Progenitor cell of endocrine pancreas (in vitro differentiated cells): ENCODE data around the gene KIFC1. TPM values are rescaled to one million over a fixed set of nuclear protein-coding genes. Genes with fewer than 3 reads are reported as not detected.
"Not testable (repeated sequence)": the region's sequence is repeated elsewhere in the genome, so short reads cannot be mapped to it uniquely, and the experiment has no call there.

Experiments used
- DNase-seq: peaks from one replicate; pipeline ENCODE4 v3.0.0; 2021; ENCODE audit warnings: low spot score; ENCODE audit not compliant: unreplicated experiment
- H3K27ac Mint-ChIP-seq: 2 replicates; pipeline ENCODE4 v1.8.0; 2021; ENCODE audit warnings: mild to moderate bottlenecking, moderate library complexity, mixed read lengths
- H3K27me3 Mint-ChIP-seq: 2 replicates; pipeline ENCODE4 v1.8.0; 2021; ENCODE audit warnings: mixed read lengths
- H3K36me3 Mint-ChIP-seq: 2 replicates; pipeline ENCODE4 v1.8.0; 2022; ENCODE audit warnings: mixed read lengths; ENCODE audit not compliant: insufficient read depth
- H3K4me1 Mint-ChIP-seq: 2 replicates; pipeline ENCODE4 v1.8.0; 2021; ENCODE audit warnings: low read depth, mixed read lengths
- H3K4me3 Mint-ChIP-seq: 2 replicates; pipeline ENCODE4 v1.8.0; 2021; ENCODE audit warnings: low read depth, mild to moderate bottlenecking, moderate library complexity, mixed read lengths
- H3K9me3 Mint-ChIP-seq: 2 replicates; pipeline ENCODE4 v1.8.0; 2021; ENCODE audit warnings: low read depth, mixed read lengths
- CTCF ChIP-seq: fragments of 200-600 bp; sonication (generic); IDR thresholded peaks from one replicate; pipeline ENCODE4 v1.5.0; 2021; ENCODE audit warnings: antibody characterized with exemption, mild to moderate bottlenecking; ENCODE audit not compliant: unreplicated experiment
- total RNA-seq: library from RNA; stranded (reverse); gene quantifications from 2 replicates; pipeline ENCODE4 v1.2.1, GENCODE V29; 2021

The KIFC1 gene
- total RNA-seq, 1 donor from 2014 or later = 46.6 TPM

DNA sequence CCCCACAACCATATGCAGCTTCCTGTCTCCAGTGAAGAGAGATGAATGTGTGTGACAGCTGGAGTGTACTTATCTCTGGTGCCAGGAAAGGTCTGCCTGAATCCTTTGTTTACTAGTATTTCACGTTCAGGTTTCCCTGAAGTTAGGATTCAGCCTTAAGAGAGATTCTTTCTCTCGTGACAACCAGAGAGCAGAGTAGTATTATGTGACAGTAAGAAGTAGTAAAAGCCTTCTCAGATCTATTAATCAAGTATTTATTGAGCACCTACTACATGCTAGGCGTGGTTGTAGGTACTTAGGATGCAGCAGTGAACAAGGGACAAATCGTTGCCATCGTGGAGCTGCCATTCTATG lies 949 bp downstream of the KIFC1 start:
- peaks cover 27% of the 10 kb centered on the region for H3K4me1 Mint-ChIP-seq
- TF ChIP-seq CTCF = no peak
- no peak for DNase-seq
- peak overlapping the region; percentile 95 for H3K27ac Mint-ChIP-seq
- peaks cover 1% of the 10 kb centered on the region for H3K36me3 Mint-ChIP-seq
- H3K9me3 Mint-ChIP-seq = no peaks in the 10 kb centered on the region
- no peaks in the 10 kb centered on the region for H3K27me3 Mint-ChIP-seq
- peak overlapping the region; percentile 90 for H3K4me3 Mint-ChIP-seq

GRCh38 chr6:33392979-33393378 lies 1.4 kb downstream of the KIFC1 start:
- DNase-seq = no peak
- Mint-ChIP-seq H3K4me3 (peak overlapping the region; percentile 90), H3K27me3 (no peaks in the 10 kb centered on the region), H3K9me3 (no peaks in the 10 kb centered on the region), H3K36me3 (peaks cover 1% of the 10 kb centered on the region), H3K27ac (peak overlapping the region; percentile 1), H3K4me1 (peaks cover 27% of the 10 kb centered on the region)
- no peak for TF ChIP-seq CTCF

GRCh38 chr6:33397541-33397940 lies 5.9 kb downstream of the KIFC1 start:
- H3K9me3 Mint-ChIP-seq = no peaks in the 10 kb centered on the region
- TF ChIP-seq CTCF = no peak
- no peak for DNase-seq
- H3K27ac Mint-ChIP-seq = no peak overlapping the region
- no peaks in the 10 kb centered on the region for H3K27me3 Mint-ChIP-seq
- H3K36me3 Mint-ChIP-seq = peaks cover 1% of the 10 kb centered on the region
- H3K4me3 Mint-ChIP-seq = no peak overlapping the region
- peaks cover 19% of the 10 kb centered on the region for H3K4me1 Mint-ChIP-seq

DNA sequence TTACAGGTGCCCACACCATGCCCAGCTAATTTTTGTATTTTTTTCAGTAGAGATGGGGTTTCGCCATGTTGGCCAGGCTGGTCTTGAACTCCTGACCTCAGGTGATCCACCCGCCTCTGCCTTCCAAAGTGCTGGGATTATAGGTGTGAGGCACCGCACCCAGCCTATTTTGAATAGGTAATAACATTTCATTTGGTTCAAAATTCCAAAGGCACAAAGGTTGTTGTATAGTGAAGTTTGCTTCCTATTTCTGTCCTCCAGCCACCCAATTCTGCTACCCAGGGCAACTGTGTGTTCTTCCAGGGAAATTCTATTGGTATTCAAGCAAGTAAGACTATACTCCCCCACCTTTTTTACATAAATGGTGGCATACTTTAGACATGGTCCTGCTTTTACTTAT lies 7.0 kb downstream of the KIFC1 start:
- not testable (repeated sequence) for H3K36me3 Mint-ChIP-seq, H3K27me3 Mint-ChIP-seq, H3K4me3 Mint-ChIP-seq, DNase-seq, H3K27ac Mint-ChIP-seq, H3K9me3 Mint-ChIP-seq
- peaks cover 12% of the 10 kb centered on the region for H3K4me1 Mint-ChIP-seq

- not testable (repeated sequence) for H3K4me1 Mint-ChIP-seq, H3K4me3 Mint-ChIP-seq, H3K36me3 Mint-ChIP-seq, H3K9me3 Mint-ChIP-seq, H3K27me3 Mint-ChIP-seq, DNase-seq
- peak overlapping the region; percentile 70 for H3K27ac Mint-ChIP-seq
These were observed 8.3 kb downstream of the KIFC1 start for GRCh38 chr6:33399881-33400280.

DNA sequence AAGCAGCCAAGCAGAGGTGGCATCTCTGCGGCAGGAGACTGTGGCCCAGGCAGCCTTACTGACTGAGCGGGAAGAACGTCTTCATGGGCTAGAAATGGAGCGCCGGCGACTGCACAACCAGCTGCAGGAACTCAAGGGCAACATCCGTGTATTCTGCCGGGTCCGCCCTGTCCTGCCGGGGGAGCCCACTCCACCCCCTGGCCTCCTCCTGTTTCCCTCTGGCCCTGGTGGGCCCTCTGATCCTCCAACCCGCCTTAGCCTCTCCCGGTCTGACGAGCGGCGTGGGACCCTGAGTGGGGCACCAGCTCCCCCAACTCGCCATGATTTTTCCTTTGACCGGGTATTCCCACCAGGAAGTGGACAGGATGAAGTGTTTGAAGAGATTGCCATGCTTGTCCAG lies 13.3 kb downstream of the KIFC1 start:
- Mint-ChIP-seq H3K27ac (no peak overlapping the region), H3K4me3 (no peak overlapping the region), H3K4me1 (peaks cover 4% of the 10 kb centered on the region), H3K27me3 (no peaks in the 10 kb centered on the region), H3K36me3 (peaks cover 9% of the 10 kb centered on the region), H3K9me3 (no peaks in the 10 kb centered on the region)
- DNase-seq = no peak
- TF ChIP-seq CTCF = no peak
